HEK293T (cell line): ENCODE results near the gene IGFBP3.

Source experiments
- ELF4 ChIP-seq: fragments of 450-650 bp; IDR thresholded peaks from 2 replicates; pipeline ENCODE4 v1.6.1; 2017; ENCODE audit warnings: antibody characterized with exemption
- FOXK2 ChIP-seq: fragments of 450-650 bp; IDR thresholded peaks from 2 replicates; pipeline ENCODE4 v1.6.1; 2016; ENCODE audit warnings: mild to moderate bottlenecking
- SP1 ChIP-seq: fragments of 450-650 bp; IDR thresholded peaks from 2 replicates; pipeline ENCODE4 v1.6.1; 2017
- TARDBP ChIP-seq: fragments of 450-650 bp; IDR thresholded peaks from 2 replicates; pipeline ENCODE4 v1.6.1; 2016

GRCh38 chr7:45869426-45869825 is 51.6 kb downstream of the IGFBP3 start:
- TF ChIP-seq TARDBP (no peak), FOXK2 (no peak), ELF4 (no peak), SP1 (no peak)
